HCT116 (cell line): Measurements from ENCODE around the gene RBM28. TPM values are rescaled to one million over a fixed set of nuclear protein-coding genes. Genes with fewer than 3 reads are reported as not detected.

Experiments
- ATAC-seq: fragments of 200-7000 bp; cut with Tn5 transposase; 2 replicates; pipeline ENCODE4 v1.9.1; 2020; ENCODE audit warnings: mild to moderate bottlenecking, moderate library complexity
- BruUV-seq: library from RNA; stranded (reverse); fragments of 400-500 nt; replicated peaks from 2 replicates; lab custom pipeline; 2021; lab: Mats Ljungman, UMichigan
- CTCF ChIA-PET: fragments of 300-600 bp; sonication (Branson Sonifier 250); formaldehyde crosslinking; loops from one replicate; lab custom pipeline; 2021; ENCODE audit warnings: antibody characterized with exemption; lab: Charles Lee
- POLR2A ChIA-PET: fragments of 300-600, 350-600 bp; sonication (Branson Sonifier 250); formaldehyde crosslinking; loops from one replicate; lab custom pipeline; 2021; ENCODE audit warnings: antibody characterized with exemption; lab: Charles Lee
- RAD21 ChIA-PET, 2 experiments: fragments of 300-600 bp; sonication (Branson Sonifier 250); formaldehyde crosslinking; loops; one replicate each; lab custom pipeline; 2023; ENCODE audit warnings: low total read pairs in 2 of 2; ENCODE audit not compliant: uncharacterized antibody in 2 of 2, unreplicated experiment in 2 of 2, low non-redundant PET in 1 of 2; lab: Charles Lee
- DNase-seq: peaks from one replicate; pipeline ENCODE4 v3.0.0-alpha.2; 2010; ENCODE audit warnings: low read depth, low spot score
- H2AFZ ChIP-seq: fragments of 200-600 bp; shearing (Covaris generic), sonication (generic); 2 replicates; pipeline ENCODE4 v1.6.1; 2017; ENCODE audit warnings: low read depth, mixed run types, mixed read lengths, antibody characterized with exemption, low read length; ENCODE audit not compliant: poor library complexity, severe bottlenecking
- H3K27ac ChIP-seq: 2 replicates; pipeline ENCODE4 v1.5.1; 2012; ENCODE audit warnings: low read depth, low read length
- H3K27me3 ChIP-seq: fragments of 200-600 bp; sonication (generic); 2 replicates; pipeline ENCODE4 v1.6.1; 2016; ENCODE audit warnings: mixed run types, low read length, mixed read lengths; ENCODE audit not compliant: insufficient read depth
- H3K36me3 ChIP-seq, 2 experiments: fragments of 200-500 bp in 1 of 2; fragments of 200-600 bp in 1 of 2; sonication (Bioruptor generic) in 1 of 2; sonication (generic) in 1 of 2; 2 replicates each; pipeline versions ENCODE4 v1.5.1 to v1.6.1; 2014 to 2016; ENCODE audit warnings: low read length in 2 of 2, inconsistent platforms in 1 of 2, mixed read lengths in 1 of 2, mixed run types in 1 of 2; ENCODE audit not compliant: insufficient read depth in 2 of 2, control insufficient read depth in 1 of 2
- H3K4me1 ChIP-seq, 2 experiments: fragments of 200-600 bp in 1 of 2; sonication (generic) in 1 of 2; 2 replicates each; pipeline versions ENCODE4 v1.5.1 to v1.6.1; 2012 to 2017; ENCODE audit warnings: low read length in 2 of 2, inconsistent platforms in 1 of 2, mild to moderate bottlenecking in 1 of 2, mixed read lengths in 1 of 2, mixed run types in 1 of 2, moderate library complexity in 1 of 2; ENCODE audit not compliant: insufficient read depth in 2 of 2, control insufficient read depth in 1 of 2
- H3K4me2 ChIP-seq: fragments of 200-600 bp; sonication (generic); 2 replicates; pipeline ENCODE4 v1.6.1; 2017; ENCODE audit warnings: mixed run types, low read length, mixed read lengths
- H3K4me3 ChIP-seq, 2 experiments: fragments of 200-600 bp in 1 of 2; sonication (generic) in 1 of 2; replicated peaks in 1 of 2; 2 replicates each; pipeline ENCODE4 v1.5.1; 2011 to 2016; ENCODE audit warnings: low read length in 2 of 2, control low read depth in 1 of 2, low read depth in 1 of 2, mild to moderate bottlenecking in 1 of 2, mixed read lengths in 1 of 2, mixed run types in 1 of 2
- H3K79me2 ChIP-seq: fragments of 200-600 bp; sonication (generic); 2 replicates; pipeline ENCODE4 v1.6.1; 2017; ENCODE audit warnings: mild to moderate bottlenecking, mixed run types, low read length, moderate library complexity, mixed read lengths; ENCODE audit not compliant: insufficient read depth
- H3K9ac ChIP-seq: fragments of 200-600 bp; sonication (generic); 2 replicates; pipeline ENCODE4 v1.6.1; 2016; ENCODE audit warnings: low read length, mixed read lengths
- H3K9me2 ChIP-seq: fragments of 200-600 bp; sonication (generic), shearing (Covaris generic); 2 replicates; pipeline ENCODE4 v1.6.1; 2017; ENCODE audit warnings: mixed run types, mild to moderate bottlenecking, moderate library complexity; ENCODE audit not compliant: insufficient read depth
- H3K9me3 ChIP-seq, 2 experiments: fragments of 200-500 bp in 1 of 2; fragments of 200-600 bp in 1 of 2; sonication (Bioruptor generic) in 1 of 2; sonication (generic) in 1 of 2; 2 replicates each; pipeline ENCODE4 v1.6.1; 2014 to 2017; ENCODE audit warnings: low read length in 2 of 2, mixed read lengths in 2 of 2, inconsistent platforms in 1 of 2, low read depth in 1 of 2, mild to moderate bottlenecking in 1 of 2, mixed run types in 1 of 2, moderate library complexity in 1 of 2; ENCODE audit not compliant: control insufficient read depth in 1 of 2, insufficient read depth in 1 of 2
- H4K20me1 ChIP-seq: fragments of 200-600 bp; sonication (generic), shearing (Covaris generic); 2 replicates; pipeline ENCODE4 v1.6.1; 2017; ENCODE audit warnings: mixed run types, mild to moderate bottlenecking, moderate library complexity; ENCODE audit not compliant: insufficient read depth
- CEBPB ChIP-seq: IDR thresholded peaks from 2 replicates; pipeline ENCODE4 v1.6.1; 2012; ENCODE audit warnings: low read depth
- ELF1 ChIP-seq: IDR thresholded peaks from 2 replicates; pipeline ENCODE4 v1.6.1; 2012; ENCODE audit warnings: low read depth, borderline replicate concordance
- EZH2 ChIP-seq: fragments of 200-600 bp; sonication (generic); IDR thresholded peaks from 2 replicates; pipeline ENCODE4 v1.6.1; 2017; ENCODE audit warnings: antibody characterized with exemption, mixed run types
- EZH2phosphoT487 ChIP-seq: fragments of 200-600 bp; IDR thresholded peaks from 2 replicates; pipeline ENCODE4 v1.6.1; 2018; ENCODE audit warnings: antibody characterized with exemption, borderline replicate concordance
- JUND ChIP-seq: IDR thresholded peaks from 2 replicates; pipeline ENCODE4 v1.6.1; 2012
- MAX ChIP-seq: IDR thresholded peaks from 2 replicates; pipeline ENCODE4 v1.6.1; 2012
- POLR2A ChIP-seq: IDR thresholded peaks from 2 replicates; pipeline ENCODE4 v1.7.0; 2011; ENCODE audit warnings: borderline replicate concordance; ENCODE audit not compliant: insufficient read depth, insufficient read length; ENCODE audit errors: extremely low read depth
- POLR2AphosphoS5 ChIP-seq: IDR thresholded peaks from 2 replicates; pipeline ENCODE4 v1.6.1; 2011; ENCODE audit warnings: mild to moderate bottlenecking, low read depth, low read length, moderate library complexity
- RAD21 ChIP-seq: IDR thresholded peaks from 2 replicates; pipeline ENCODE4 v1.6.1; 2012; ENCODE audit warnings: low read depth, mild to moderate bottlenecking
- SIN3A ChIP-seq: IDR thresholded peaks from 2 replicates; pipeline ENCODE4 v1.6.1; 2012; ENCODE audit warnings: low read depth
- SP1 ChIP-seq: IDR thresholded peaks from 2 replicates; pipeline ENCODE4 v1.6.1; 2012; ENCODE audit warnings: low read depth
- SRF ChIP-seq: IDR thresholded peaks from 2 replicates; pipeline ENCODE4 v1.6.1; 2012; ENCODE audit warnings: low read depth
- TCF7L2 ChIP-seq: IDR thresholded peaks from 2 replicates; pipeline ENCODE4 v1.7.0; 2011; ENCODE audit warnings: borderline replicate concordance, inconsistent platforms; ENCODE audit not compliant: insufficient read depth, insufficient read length; ENCODE audit errors: extremely low read depth
- YY1 ChIP-seq: IDR thresholded peaks from 2 replicates; pipeline ENCODE4 v1.6.1; 2011; ENCODE audit warnings: low read length, low read depth, moderate library complexity, mild to moderate bottlenecking; ENCODE audit not compliant: insufficient replicate concordance; ENCODE audit errors: extremely low read depth
- ZBTB33 ChIP-seq: IDR thresholded peaks from 2 replicates; pipeline ENCODE4 v1.6.1; 2011; ENCODE audit warnings: mild to moderate bottlenecking, low read length, moderate library complexity; ENCODE audit not compliant: insufficient replicate concordance; ENCODE audit errors: extremely low read depth
- ZNF274 ChIP-seq: fragments of 200-500 bp; sonication (Bioruptor generic); IDR thresholded peaks from 2 replicates; pipeline ENCODE4 v1.6.1; 2014; ENCODE audit warnings: mild to moderate bottlenecking, low read depth, low read length, inconsistent platforms
- intact Hi-C: fragments of 100-400 bp; cut with micrococcal nuclease; formaldehyde crosslinking; loops from 2 replicates; pipeline ENCODE4 v1.10.0; 2022
- total RNA-seq: library from RNA; stranded (reverse); gene quantifications from one replicate; pipeline ENCODE4 v1.2.1, GENCODE V29; 2021; ENCODE audit not compliant: unreplicated experiment

The RBM28 gene
- total RNA-seq, 1 experiment from 2014 or later, result 66.3 TPM

DNA sequence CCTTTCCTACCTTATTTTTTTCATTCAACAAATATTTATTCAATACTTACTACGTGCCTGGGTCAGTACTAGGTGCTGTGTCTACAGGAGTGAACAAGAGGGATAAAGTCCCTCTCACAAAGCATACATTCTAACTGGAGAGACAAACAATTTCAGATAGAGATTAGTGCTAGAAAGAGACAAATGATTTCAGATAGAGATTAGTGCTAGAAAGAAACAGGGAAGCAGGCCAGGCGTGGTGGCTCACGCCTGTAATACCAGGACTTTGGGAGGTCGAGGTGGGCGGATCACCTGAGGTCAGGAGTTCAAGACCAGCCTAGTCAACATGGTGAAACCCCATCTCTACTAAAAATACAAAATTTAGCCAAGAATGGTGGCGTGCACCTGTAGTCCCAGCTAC is 34.6 kb downstream of the RBM28 start:
- TF ChIP-seq SIN3A (no peak), SP1 (no peak), CEBPB (no peak), POLR2A (no peak), EZH2 (no peak), ZNF274 (no peak), ELF1 (no peak), EZH2phosphoT487 (no peak), JUND (no peak)
- ChIA-PET RAD21 (no interaction called here), POLR2A (no interaction called here), CTCF (no interaction called here)
- Histone ChIP-seq H3K36me3 (peaks cover 32 to 39% of the 10 kb centered on the region in 2 experiments), H3K9me2 (no peaks in the 10 kb centered on the region), H3K27me3 (no peaks in the 10 kb centered on the region), H3K4me1 (no peaks in the 10 kb centered on the region), H3K9ac (no peak overlapping the region), H3K27ac (no peak overlapping the region), H3K4me2 (no peak overlapping the region), H3K79me2 (no peaks in the 10 kb centered on the region), H3K4me3 (no peak overlapping the region), H3K9me3 (no peaks in the 10 kb centered on the region), H4K20me1 (no peaks in the 10 kb centered on the region), H2AFZ (no peak overlapping the region)
- intact Hi-C loops, result no loop called here
- no TSS peak for BruUV-seq
- DNase-seq (no peak), ATAC-seq (no peak)

- no peak overlapping the region for H3K4me3 ChIP-seq
- DNase-seq (no peak), ATAC-seq (no peak)
- no peak overlapping the region for H3K27ac ChIP-seq
- no peak overlapping the region for H2AFZ ChIP-seq
- ChIA-PET POLR2A (no interaction called here), CTCF (no interaction called here), RAD21 (no interaction called here)
- H3K4me1 ChIP-seq, result no peaks in the 10 kb centered on the region
- TF ChIP-seq ZBTB33 (no peak), MAX (no peak), ELF1 (no peak), CEBPB (no peak), SRF (no peak), RAD21 (no peak), SIN3A (no peak), TCF7L2 (no peak), JUND (no peak), POLR2AphosphoS5 (no peak), YY1 (no peak)
- no TSS peak for BruUV-seq
- H3K9me3 ChIP-seq, result no peaks in the 10 kb centered on the region
- H3K9me2 ChIP-seq, result no peaks in the 10 kb centered on the region
- H3K79me2 ChIP-seq, result no peaks in the 10 kb centered on the region
- H3K9ac ChIP-seq, result no peak overlapping the region
- no peaks in the 10 kb centered on the region for H4K20me1 ChIP-seq
- no peak overlapping the region for H3K4me2 ChIP-seq
- H3K36me3 ChIP-seq, result peaks cover 20 to 23% of the 10 kb centered on the region in 2 experiments; a peak in 3 of 4 replicates
- no peaks in the 10 kb centered on the region for H3K27me3 ChIP-seq
- intact Hi-C loops, result no loop called here
Measured at GRCh38 chr7:128307061-128307460, 36.6 kb downstream of the RBM28 start.
